GM18511 (cell line): ENCODE results near the gene TSLP.

ENCODE experiments used
- ATAC-seq: cut with Tn5 transposase; IDR thresholded peaks from one replicate; pipeline ENCODE4 v1.9.1; 2021; ENCODE audit warnings: mild to moderate bottlenecking, moderate library complexity; ENCODE audit not compliant: unreplicated experiment

TSLP gene

DNA sequence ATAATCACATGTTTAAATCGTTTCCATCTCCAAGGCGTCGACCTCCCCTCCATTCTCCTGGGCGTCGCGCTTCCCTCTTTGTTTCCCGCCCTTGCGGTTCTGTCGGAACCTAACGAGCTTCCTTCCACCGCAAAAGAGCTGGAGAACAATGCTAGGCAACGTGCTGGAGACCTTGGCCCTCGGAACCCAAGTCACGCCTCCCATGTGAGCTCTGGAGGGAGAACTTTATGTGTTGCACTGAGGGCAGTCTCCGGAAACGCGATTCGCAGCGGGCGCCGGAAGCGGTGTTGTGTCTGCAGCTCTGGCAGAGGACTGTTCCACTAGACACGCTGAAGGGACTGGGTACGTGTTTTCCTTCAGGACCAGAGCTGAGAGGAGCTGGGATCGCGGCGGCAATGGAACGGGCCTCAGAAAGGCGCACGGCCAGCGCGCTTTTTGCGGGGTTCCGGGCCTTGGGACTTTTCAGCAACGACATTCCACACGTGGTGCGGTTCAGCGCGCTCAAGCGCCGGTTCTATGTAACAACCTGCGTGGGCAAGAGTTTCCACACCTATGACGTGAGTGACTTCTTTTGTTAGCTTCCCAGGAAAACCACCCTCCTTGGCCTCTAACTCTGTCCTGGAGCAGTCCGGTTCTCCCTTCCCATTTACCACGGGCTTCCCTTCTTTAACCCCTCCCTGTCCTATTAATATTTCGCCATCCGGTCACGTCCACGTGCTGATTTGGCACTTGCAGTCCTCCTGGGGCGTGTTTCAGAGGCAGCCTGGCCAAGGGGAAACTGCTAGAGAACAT lies 20.7 kb downstream of the TSLP start, which contains the start of gene WDR36:
Gene WDR36 (plus strand): TSS at position 287 of the 792 bp plus-strand sequence. CDS start 109 bp downstream, at position 396.
- peak; percentile 96 for ATAC-seq

DNA sequence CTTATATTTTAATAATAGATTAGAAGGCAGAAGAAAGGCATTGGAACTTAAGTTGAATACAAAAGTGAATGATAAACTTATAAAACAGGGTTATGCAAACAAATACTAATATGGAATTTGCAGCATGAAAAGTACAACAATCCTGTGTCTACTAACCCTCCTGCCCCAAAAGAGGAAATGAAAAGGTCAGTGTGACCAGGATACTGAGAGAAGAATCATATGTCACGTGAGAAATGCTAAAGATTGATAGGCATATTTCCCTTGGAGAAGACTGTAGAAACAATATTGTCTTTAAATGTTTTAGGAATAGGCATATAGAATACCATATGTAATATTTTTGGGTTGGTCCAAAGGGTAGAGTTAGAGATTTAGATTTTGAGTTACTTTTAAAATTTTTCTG lies 24.5 kb downstream of the TSLP start:
- no peak for ATAC-seq

DNA sequence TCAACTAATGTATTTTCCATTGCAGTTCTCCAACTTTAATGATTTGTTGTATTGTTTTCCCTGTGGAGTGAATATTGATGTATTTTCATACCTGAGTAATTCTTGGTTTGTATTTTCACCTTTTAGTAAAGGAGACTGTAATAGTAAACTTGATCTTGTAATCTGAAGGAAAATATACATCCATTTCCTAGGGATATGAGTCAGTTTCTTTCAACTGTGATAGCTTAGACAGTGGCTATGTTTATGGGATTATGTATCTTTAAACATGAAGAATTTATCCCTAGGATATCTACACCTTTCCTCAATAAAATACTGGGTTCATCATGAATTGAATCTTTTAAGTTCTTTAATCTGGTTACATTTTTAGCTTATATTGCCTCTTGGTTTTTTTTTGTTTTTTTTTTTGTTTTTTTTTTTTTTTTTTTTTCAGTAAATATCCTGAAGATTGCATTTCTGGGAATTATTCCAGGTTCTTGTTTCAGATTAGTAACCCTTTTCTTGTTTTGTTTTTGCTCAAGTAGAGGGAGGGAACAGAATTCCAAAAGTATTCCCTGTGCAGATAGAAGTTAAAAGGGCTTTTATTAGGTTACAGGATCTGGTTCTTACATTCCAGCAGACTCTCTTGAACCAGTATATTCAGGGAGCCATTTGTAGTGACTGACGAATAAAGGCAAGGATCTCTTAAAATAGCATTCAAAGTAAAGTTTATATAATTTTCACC lies 27.7 kb downstream of the TSLP start:
- ATAC-seq = no peak

DNA sequence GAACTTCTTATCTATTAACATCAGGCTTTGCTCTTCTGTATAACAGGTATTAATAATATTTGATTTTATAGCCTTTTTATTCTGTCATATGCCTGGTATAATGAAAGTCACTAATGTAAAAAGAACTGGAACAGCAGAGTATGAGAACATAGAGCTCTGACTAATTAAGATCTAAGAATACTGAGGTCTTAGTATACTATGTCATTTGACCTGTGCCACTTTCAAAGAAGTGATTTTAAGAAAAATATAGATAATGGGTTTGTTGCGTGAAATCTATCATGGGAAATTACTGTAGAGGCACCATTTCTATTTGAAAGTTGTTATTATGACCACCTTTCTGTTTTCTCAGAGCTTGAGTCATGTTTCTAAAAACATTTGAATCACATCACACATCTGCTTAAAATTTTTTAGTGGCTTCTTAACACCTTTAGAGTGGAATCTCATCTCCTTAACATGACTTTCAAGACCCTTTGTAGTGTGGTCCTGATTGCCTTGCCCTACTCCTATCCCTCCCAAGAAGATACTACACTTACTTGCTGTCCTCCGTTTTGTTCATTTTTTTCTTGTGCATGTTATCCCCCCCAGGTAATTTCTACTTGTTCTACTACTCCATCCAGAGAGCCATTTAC lies 34.9 kb downstream of the TSLP start:
- ATAC-seq = no peak

DNA sequence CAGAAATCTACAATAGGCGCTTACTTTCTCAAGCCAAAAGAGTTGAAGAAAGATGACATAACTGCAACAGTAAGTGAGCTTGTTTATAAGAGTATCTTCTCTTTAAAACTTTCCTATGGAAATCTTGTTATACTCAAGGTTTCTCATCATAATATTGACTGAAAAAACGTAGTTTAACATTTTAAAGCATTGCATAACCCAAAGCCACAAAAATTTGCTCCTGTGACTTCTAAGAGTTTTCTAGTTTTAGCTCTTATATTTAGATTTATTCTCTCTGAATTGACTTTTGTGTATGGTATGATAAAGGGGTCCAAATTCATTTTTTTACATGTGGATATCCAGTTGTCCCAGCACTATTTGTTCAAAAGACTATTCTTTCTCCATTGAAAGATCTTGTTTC lies 35.9 kb downstream of the TSLP start:
- no peak for ATAC-seq

DNA sequence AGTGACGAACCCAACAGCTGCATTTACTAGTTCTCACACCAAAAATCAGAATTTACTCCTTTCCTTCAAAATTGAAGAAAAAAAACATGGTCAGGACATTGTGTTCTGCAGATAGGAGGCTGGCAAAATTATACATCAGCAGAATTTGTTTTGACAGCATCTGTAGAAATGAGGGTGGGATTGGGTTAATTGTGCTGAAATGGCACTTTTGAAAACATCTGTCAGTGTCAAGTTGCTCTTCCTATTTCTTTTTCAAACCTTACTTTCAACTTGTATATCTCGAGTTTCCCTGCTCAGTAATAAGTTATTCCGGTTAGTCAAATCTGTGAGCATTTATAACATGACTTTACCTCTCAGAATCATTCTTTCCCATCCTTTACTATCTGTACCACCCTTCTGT lies 40.4 kb downstream of the TSLP start:
- no peak for ATAC-seq

DNA sequence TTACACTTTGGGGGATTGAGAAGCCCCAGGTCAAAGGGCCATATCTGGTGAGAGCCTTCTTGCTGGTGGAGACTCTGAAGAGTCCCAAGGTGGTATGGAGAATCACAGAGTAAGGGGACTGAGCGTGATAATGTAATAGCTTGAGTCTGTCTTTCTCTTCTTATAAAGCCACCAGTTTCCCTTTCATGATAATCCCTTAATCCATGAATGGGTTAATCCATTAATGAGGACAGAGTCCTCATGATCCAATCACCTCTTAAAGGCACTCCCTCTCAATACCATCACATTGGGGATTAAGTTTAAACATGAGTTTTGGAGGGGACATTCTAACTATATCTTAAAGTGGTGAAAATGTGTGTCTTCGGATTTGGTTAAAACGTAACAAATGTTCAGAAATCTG lies 42.2 kb downstream of the TSLP start:
- ATAC-seq = no peak

DNA sequence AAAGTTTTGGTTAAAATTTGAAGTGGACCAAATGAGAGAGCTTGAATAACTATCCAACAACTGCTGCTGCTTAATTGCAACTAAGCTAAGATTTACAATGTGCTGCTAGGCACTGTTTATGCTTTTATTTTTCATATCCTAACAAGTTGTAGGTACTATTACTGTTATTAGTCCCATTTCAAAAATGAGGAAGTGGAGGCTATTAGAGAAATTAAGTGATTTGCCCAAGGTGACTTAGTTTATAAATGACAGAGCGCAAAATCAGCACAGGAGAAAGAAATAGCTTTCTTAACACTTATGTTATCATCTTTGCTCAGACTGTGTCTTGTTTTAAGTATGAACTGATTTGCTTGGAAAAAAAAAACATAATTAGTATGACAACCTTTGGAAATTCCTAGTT lies 43.7 kb downstream of the TSLP start:
- ATAC-seq = no peak

DNA sequence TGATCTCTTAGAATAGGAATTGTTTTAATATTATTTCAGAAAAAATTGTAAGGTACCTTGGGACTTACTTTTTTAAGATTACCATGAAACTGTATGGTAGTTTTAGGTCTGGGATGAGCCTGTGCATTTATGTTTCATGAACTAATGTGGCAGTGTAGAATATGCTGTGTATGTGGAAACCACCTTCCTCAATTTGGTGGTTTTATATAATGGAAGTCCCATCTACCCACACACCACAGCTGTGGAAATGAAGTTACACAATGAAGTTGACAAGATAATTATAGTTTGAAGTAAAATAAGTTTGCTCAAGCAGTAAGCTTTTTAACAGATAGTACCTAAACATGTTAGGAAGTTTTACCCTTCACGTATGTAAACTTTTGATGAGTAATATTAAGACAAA lies 45.0 kb downstream of the TSLP start:
- no peak for ATAC-seq

DNA sequence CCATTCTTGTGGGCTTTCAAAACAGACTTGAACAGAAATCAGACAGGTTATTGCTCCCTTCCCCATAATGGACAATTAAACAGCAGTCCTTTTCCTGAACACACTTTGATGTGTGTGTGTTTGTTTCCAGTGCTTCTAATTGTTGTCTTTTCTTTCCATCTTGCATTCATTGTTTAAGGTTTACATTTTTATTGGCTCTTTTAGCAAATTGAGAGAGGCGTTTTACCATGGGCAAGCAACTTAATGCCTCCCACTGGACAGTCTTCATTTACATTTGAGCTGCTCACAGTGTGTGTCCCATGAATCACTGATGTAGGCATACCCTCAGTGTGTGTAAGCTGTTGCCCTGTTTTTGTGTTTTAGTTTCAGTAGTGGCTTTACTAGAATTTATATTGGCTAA lies 45.6 kb downstream of the TSLP start:
- no peak for ATAC-seq

DNA sequence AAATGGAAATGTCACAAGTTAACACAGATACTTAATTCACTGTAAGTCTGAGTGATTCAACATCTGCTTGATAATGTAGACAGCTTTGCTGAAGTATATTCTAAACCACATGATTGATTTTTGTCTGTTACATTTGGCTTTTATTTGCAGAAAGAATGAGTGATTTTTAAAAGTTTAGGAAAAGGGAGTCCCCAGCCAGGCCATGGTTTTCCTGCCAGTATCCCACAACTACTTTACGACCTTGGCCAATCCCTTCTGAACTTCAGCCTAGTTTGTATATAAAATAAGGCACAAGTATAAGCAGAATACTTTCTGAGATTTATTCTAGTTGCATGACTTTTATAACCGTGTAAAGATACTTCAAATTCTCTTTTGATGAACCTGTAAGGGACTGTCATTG lies 47.7 kb downstream of the TSLP start:
- ATAC-seq = no peak

DNA sequence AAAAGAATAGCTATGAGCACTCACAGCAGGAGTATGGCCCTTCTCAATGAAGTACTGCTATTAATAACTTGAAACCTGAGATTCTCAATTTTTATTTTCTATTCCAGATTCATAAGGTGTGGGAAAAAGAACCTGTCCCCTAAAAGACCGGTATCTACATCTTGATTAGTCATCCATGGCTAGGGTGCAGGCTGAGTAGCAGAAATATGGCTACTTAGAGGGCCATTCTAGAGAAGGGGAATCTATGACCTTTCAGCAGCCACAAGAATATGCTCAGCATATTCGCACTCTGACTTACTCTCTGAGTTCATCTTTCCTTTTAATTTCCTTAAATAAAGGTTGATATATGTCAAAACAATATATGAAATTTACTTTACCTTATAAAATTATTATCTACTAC lies 48.3 kb downstream of the TSLP start:
- no peak for ATAC-seq

DNA sequence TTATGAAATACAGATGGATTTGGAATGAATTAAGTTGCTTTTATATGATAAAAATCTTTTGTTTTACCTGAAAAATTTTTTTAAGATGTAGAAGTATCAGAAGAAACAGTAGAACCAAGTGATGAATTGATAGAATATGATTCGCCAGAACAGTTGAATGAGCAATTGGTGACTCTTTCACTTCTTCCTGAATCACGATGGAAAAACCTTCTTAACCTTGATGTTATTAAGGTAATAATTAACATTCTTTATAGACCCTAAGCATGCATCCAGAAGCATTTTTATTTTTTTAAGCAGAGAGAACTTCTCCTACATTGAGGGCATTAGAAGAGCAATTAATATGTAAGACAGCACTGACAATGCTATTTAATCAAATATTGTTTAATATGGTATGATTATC lies 49.4 kb downstream of the TSLP start:
- no peak for ATAC-seq

DNA sequence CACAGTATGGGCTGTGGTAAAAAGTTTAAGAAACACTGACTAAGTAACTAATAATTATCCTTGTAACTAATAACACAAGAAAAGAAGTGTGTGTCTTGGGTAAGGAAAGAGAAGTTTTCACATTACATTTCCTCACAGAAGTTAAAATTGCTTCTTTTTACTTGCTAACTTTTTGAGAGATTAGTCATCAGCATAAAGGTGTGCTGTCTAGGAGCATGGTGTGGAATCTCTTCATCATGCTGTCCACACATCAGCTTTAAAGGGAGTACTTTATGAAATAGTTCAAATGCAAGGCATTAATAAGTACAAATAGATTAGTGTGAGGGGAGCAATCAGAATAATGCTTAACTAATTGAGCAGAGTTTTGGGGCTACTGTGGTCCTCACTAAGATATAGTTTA lies 50.4 kb downstream of the TSLP start:
- ATAC-seq = no peak

DNA sequence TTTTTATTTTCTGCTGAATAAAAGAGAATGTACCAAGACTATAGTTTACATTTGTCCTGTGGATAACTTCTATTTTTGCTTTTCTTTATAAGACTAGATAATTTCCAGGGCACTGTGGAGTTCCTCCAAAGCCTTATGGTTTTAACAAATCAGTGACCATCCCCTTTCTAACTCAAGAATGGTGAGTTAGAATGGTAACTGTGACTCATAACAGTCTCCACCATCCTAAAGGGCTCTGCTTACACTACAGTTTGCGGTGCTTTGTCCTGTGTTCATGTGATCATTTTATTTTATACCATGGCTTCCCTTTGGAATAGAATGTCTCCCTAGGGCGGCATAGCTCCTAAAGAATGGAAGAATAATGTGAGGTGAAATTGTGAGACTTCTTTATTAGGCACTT lies 50.9 kb downstream of the TSLP start:
- no peak for ATAC-seq

DNA sequence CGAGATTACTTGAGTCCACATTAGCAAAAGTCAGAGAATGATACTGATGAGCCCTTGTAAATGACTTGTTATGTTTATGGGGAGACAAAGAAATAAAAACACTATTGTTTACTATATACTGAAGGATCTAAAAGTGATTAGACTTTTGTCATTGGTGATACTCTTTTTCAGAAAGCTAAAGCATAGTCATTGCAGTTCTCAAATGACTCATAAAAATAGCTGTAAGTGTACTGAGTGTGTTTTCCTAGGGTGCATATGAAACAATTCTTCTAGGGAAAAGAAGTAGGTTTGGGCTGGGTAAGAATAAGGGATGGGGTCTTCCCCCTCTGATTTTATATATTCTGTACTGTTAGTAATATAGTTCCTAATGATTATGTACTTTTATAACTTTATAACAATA lies 53.3 kb downstream of the TSLP start:
- ATAC-seq = no peak

DNA sequence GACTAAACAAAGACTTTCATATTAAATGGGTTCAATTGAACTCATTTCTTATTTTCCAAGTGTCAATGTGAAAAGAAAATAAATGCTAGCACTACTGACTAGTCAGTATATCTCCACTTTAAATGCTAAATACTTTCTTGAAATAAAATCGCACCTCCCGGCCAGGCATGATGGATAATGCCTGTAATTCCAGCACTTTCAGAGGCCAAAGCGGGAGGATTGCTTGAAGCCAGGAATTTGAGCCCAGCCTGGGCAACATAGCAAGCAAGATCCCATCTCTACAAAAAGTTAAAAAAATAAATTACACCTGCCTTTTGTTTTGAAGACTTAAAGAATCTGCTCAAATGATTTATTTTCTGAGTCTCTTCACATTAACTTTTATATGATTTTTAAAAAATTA lies 55.4 kb downstream of the TSLP start:
- ATAC-seq = no peak
